ENCODE results near the gene PLXDC1.
A peak's percentile ranks its signal among the peaks of the same experiment; 100 is the strongest.
"Not testable (repeated sequence)": the region's sequence is repeated elsewhere in the genome, so short reads cannot be mapped to it uniquely, and the experiment has no call there.

The PLXDC1 gene

GRCh38 chr17:39122991-39123390, 28.4 kb downstream of the PLXDC1 start:
- peak; percentile 17 to 37 for DNase-seq

- not testable (repeated sequence) for DNase-seq
Observed at GRCh38 chr17:39121919-39122318, 29.5 kb downstream of the PLXDC1 start.

- peak; percentile 68 to 81 for DNase-seq
Observed at GRCh38 chr17:39118674-39119419, 32.6 kb downstream of the PLXDC1 start.

- no peak for DNase-seq
Observed at GRCh38 chr17:39116224-39116623, 35.2 kb downstream of the PLXDC1 start.

GRCh38 chr17:39115135-39115534, 36.3 kb downstream of the PLXDC1 start:
- DNase-seq = no peak

GRCh38 chr17:39114723-39115122, 36.7 kb downstream of the PLXDC1 start:
- no peak for DNase-seq

- no peak for DNase-seq
Observed at GRCh38 chr17:39113871-39114270, 37.6 kb downstream of the PLXDC1 start.

GRCh38 chr17:39110435-39111136, 40.9 kb downstream of the PLXDC1 start:
- DNase-seq = no peak

GRCh38 chr17:39108461-39109375, 42.7 kb downstream of the PLXDC1 start:
- no peak for DNase-seq

GRCh38 chr17:39107973-39108372, 43.5 kb downstream of the PLXDC1 start:
- DNase-seq = no peak

GRCh38 chr17:39107155-39107554, 44.3 kb downstream of the PLXDC1 start:
- DNase-seq = no peak

- no peak for DNase-seq
Observed at GRCh38 chr17:39105705-39106104, 45.7 kb downstream of the PLXDC1 start.

- no peak for DNase-seq
Observed at GRCh38 chr17:39104657-39105056, 46.8 kb downstream of the PLXDC1 start.

- DNase-seq = no peak
Observed at GRCh38 chr17:39104046-39104445, 47.4 kb downstream of the PLXDC1 start.

- DNase-seq = no peak
Observed at GRCh38 chr17:39101091-39101490, 50.3 kb downstream of the PLXDC1 start.

GRCh38 chr17:39100530-39100929, 50.9 kb downstream of the PLXDC1 start:
- no peak for DNase-seq

- no peak for DNase-seq
Observed at GRCh38 chr17:39099663-39100286, 51.7 kb downstream of the PLXDC1 start.

- peak in 1 of 2 donors; percentile 7 for DNase-seq
Observed at GRCh38 chr17:39098588-39098987, 52.8 kb downstream of the PLXDC1 start.

GRCh38 chr17:39097537-39097936, 53.9 kb downstream of the PLXDC1 start:
- no peak for DNase-seq

GRCh38 chr17:39097150-39097519, 54.3 kb downstream of the PLXDC1 start:
- no peak for DNase-seq

- DNase-seq = peak in 1 of 2 donors; percentile 26
Observed at GRCh38 chr17:39096508-39097149, 54.8 kb downstream of the PLXDC1 start.

GRCh38 chr17:39095309-39095686, 56.1 kb downstream of the PLXDC1 start:
- no peak for DNase-seq
